ENCODE data around the gene SHE.

- TF ChIP-seq, protein P1, sequence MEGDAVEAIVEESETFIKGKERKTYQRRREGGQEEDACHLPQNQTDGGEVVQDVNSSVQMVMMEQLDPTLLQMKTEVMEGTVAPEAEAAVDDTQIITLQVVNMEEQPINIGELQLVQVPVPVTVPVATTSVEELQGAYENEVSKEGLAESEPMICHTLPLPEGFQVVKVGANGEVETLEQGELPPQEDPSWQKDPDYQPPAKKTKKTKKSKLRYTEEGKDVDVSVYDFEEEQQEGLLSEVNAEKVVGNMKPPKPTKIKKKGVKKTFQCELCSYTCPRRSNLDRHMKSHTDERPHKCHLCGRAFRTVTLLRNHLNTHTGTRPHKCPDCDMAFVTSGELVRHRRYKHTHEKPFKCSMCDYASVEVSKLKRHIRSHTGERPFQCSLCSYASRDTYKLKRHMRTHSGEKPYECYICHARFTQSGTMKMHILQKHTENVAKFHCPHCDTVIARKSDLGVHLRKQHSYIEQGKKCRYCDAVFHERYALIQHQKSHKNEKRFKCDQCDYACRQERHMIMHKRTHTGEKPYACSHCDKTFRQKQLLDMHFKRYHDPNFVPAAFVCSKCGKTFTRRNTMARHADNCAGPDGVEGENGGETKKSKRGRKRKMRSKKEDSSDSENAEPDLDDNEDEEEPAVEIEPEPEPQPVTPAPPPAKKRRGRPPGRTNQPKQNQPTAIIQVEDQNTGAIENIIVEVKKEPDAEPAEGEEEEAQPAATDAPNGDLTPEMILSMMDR (IDR thresholded peaks at IDR 0.05), result no peak
- TF ChIP-seq POLR2A (IDR thresholded peaks at IDR 0.05) (no peak), POLR2AphosphoS5 (IDR thresholded peaks at IDR 0.05) (no peak)
These were observed 68.9 kb downstream of the SHE start for GRCh38 chr1:154433161-154433764.
